ENCODE measurements around the gene DNAH1. TPM values are rescaled to one million over a fixed set of nuclear protein-coding genes. Genes with fewer than 3 reads are reported as not detected.
"Not testable (repeated sequence)": the region's sequence is repeated elsewhere in the genome, so short reads cannot be mapped to it uniquely, and the experiment has no call there.

The DNAH1 gene
- total RNA-seq, 5 donors from 2014 or later (not counting 1 experiment from before 2014, with no cell fraction given), result 41.5 to 72.0 (median 44.2) TPM

- CTCF ChIA-PET, result interaction anchor here (0.6 to 1.9 kb wide), 4 partner anchors 9 to 42 kb away, joined by 3 to 11 read pairs (median 6); partner anchors contain the start of gene GLYCTK (in 1 of the 2)
- Mint-ChIP-seq H3K4me1 (peaks cover 76 to 84% (median 84%) of the 10 kb centered on the region in 3 donors), H3K27me3 (no peaks in the 10 kb centered on the region), H3K4me3 (peak overlapping the region; percentile 89 to 92 (median 91)), H3K9me3 (no peaks in the 10 kb centered on the region), H3K27ac (peak overlapping the region; percentile 91 to 93), H3K36me3 (peaks cover 41% of the 10 kb centered on the region)
- POLR2A ChIA-PET, result interaction anchor here in 1 of 2 donors (0.6 to 0.7 kb wide), 2 partner anchors 13 to 34 kb away, joined by 3 to 6 read pairs; partner anchors contain the start of gene TWF2
- peak in 2 of 4 experiments; percentile 19 to 43 for ATAC-seq (replicated peaks in 1 of 4)
- Histone ChIP-seq H3K27ac (ENCODE audit: low read length) (peak overlapping the region; percentile 80), H3K27me3 (replicated peaks in 1 of 2; ENCODE audit: control insufficient read depth in 2 of 2, extremely low read depth in 1 of 2, insufficient read depth in 2 of 2, low read length in 1 of 2) (no peaks in the 10 kb centered on the region), H3K36me3 (ENCODE audit: control insufficient read depth in 2 of 2, extremely low read depth in 1 of 2, insufficient read depth in 1 of 2, low read length in 1 of 2) (peaks cover 2 to 46% of the 10 kb centered on the region in 2 donors), H3K9me3 (no peaks in the 10 kb centered on the region), H3K4me1 (ENCODE audit: control insufficient read depth in 1 of 2, extremely low read depth in 1 of 2, insufficient read depth in 2 of 2, low read length in 2 of 2) (peaks cover 49 to 65% of the 10 kb centered on the region in 2 experiments), H3K4me3 (ENCODE audit: control insufficient read depth in 1 of 2, extremely low read depth in 1 of 2, low read length in 1 of 2) (peak overlapping the region in 1 of 2 donors; percentile 69)
- DNase-seq, result peak in 1 of 35 experiments; percentile 11
- no CpG with 5 or more reads among the region's 3 CpGs for WGBS (ENCODE audit: insufficient coverage)
Measured at GRCh38 chr3:52272831-52273230, 43.3 kb upstream of the DNAH1 start.

GRCh38 chr3:52274781-52275180, 41.3 kb upstream of the DNAH1 start:
- Mint-ChIP-seq H3K4me1 (peaks cover 64 to 83% (median 77%) of the 10 kb centered on the region in 3 donors), H3K36me3 (peaks cover 40% of the 10 kb centered on the region), H3K4me3 (peak overlapping the region; percentile 89 to 92 (median 91)), H3K27ac (peak overlapping the region; percentile 91 to 93)
- H3K27me3 ChIP-seq (replicated peaks in 1 of 2; ENCODE audit: control insufficient read depth in 2 of 2, extremely low read depth in 1 of 2, insufficient read depth in 2 of 2, low read length in 1 of 2); H3K9me3 Mint-ChIP-seq; H3K27me3 Mint-ChIP-seq; H3K9me3 ChIP-seq; ATAC-seq (replicated peaks in 1 of 4); CTCF ChIA-PET: not testable (repeated sequence)
- H3K27ac ChIP-seq (ENCODE audit: low read length), result peak overlapping the region; percentile 80
- peak in 1 of 35 experiments; percentile 6 for DNase-seq
- peak overlapping the region; percentile 69 to 71 for H3K4me3 ChIP-seq (ENCODE audit: control insufficient read depth in 1 of 2, extremely low read depth in 1 of 2, low read length in 1 of 2)
- peaks cover 44 to 54% of the 10 kb centered on the region in 2 experiments for H3K4me1 ChIP-seq (ENCODE audit: control insufficient read depth in 1 of 2, extremely low read depth in 1 of 2, insufficient read depth in 2 of 2, low read length in 2 of 2)
- H3K36me3 ChIP-seq (ENCODE audit: control insufficient read depth in 2 of 2, extremely low read depth in 1 of 2, insufficient read depth in 1 of 2, low read length in 1 of 2), result peaks cover 2 to 27% of the 10 kb centered on the region in 2 donors
- POLR2A ChIA-PET, result interaction anchor here in 1 of 2 donors (0.6 kb wide), 1 partner anchor 21 kb away, joined by 3 read pairs; no protein-coding TSS in a partner anchor
- 33% methylated on average over 3 of the region's 18 CpGs for WGBS (ENCODE audit: insufficient coverage)

GRCh38 chr3:52277071-52277964, 38.8 kb upstream of the DNAH1 start:
- H3K4me1 Mint-ChIP-seq, result peaks cover 61 to 81% (median 75%) of the 10 kb centered on the region in 3 donors
- Histone ChIP-seq H3K27me3 (replicated peaks in 1 of 2; ENCODE audit: control insufficient read depth in 2 of 2, extremely low read depth in 1 of 2, insufficient read depth in 2 of 2, low read length in 1 of 2) (no peaks in the 10 kb centered on the region), H3K4me3 (ENCODE audit: control insufficient read depth in 1 of 2, extremely low read depth in 1 of 2, low read length in 1 of 2) (peak overlapping the region; percentile 69 to 71), H3K27ac (ENCODE audit: low read length) (peak overlapping the region; percentile 80), H3K36me3 (ENCODE audit: control insufficient read depth in 2 of 2, extremely low read depth in 1 of 2, insufficient read depth in 1 of 2, low read length in 1 of 2) (peaks cover 2 to 21% of the 10 kb centered on the region in 2 donors), H3K9me3 (no peaks in the 10 kb centered on the region), H3K4me1 (ENCODE audit: control insufficient read depth in 1 of 2, extremely low read depth in 1 of 2, insufficient read depth in 2 of 2, low read length in 2 of 2) (peaks cover 44 to 61% of the 10 kb centered on the region in 2 experiments)
- peaks cover 34% of the 10 kb centered on the region for H3K36me3 Mint-ChIP-seq
- H3K27me3 Mint-ChIP-seq, result no peaks in the 10 kb centered on the region
- H3K4me3 Mint-ChIP-seq, result peak overlapping the region; percentile 89 to 92 (median 91)
- DNase-seq, result peak in 33 of 35 experiments; percentile 28 to 75 (median 54)
- H3K27ac Mint-ChIP-seq, result peak overlapping the region; percentile 91 to 93
- ChIA-PET POLR2A (interaction anchor here (0.6 to 2.2 kb wide), 9 partner anchors 10 to 38 kb away, joined by 3 to 17 read pairs (median 5); partner anchors contain the start of genes GLYCTK (in 1 of the 2) and TWF2 (in 1 of the 2)), CTCF (interaction anchor here in 1 of 2 donors (0.7 to 3.9 kb wide), 10 partner anchors 17 to 62 kb away, joined by 3 to 17 read pairs (median 5); partner anchors contain the start of gene TWF2)
- peak; percentile 9 to 20 (median 12) for ATAC-seq (replicated peaks in 1 of 4)
- H3K9me3 Mint-ChIP-seq, result no peaks in the 10 kb centered on the region
- under 1% methylated on average over 22 of the region's 28 CpGs for WGBS (ENCODE audit: insufficient coverage)

- Histone ChIP-seq H3K4me3 (ENCODE audit: control insufficient read depth in 1 of 2, extremely low read depth in 1 of 2, low read length in 1 of 2) (peak overlapping the region; percentile 69 to 71), H3K9me3 (no peaks in the 10 kb centered on the region), H3K36me3 (ENCODE audit: control insufficient read depth in 2 of 2, extremely low read depth in 1 of 2, insufficient read depth in 1 of 2, low read length in 1 of 2) (peaks cover 0 to 18% of the 10 kb centered on the region in 2 donors), H3K27ac (ENCODE audit: low read length) (peak overlapping the region; percentile 80), H3K27me3 (replicated peaks in 1 of 2; ENCODE audit: control insufficient read depth in 2 of 2, extremely low read depth in 1 of 2, insufficient read depth in 2 of 2, low read length in 1 of 2) (no peaks in the 10 kb centered on the region), H3K4me1 (ENCODE audit: control insufficient read depth in 1 of 2, extremely low read depth in 1 of 2, insufficient read depth in 2 of 2, low read length in 2 of 2) (peaks cover 45 to 62% of the 10 kb centered on the region in 2 experiments)
- H3K4me1 Mint-ChIP-seq, result peaks cover 60 to 81% (median 74%) of the 10 kb centered on the region in 3 donors
- no peaks in the 10 kb centered on the region for H3K9me3 Mint-ChIP-seq
- peak overlapping the region; percentile 95 to 98 for H3K27ac Mint-ChIP-seq
- CTCF ChIA-PET, result interaction anchor here in 1 of 2 donors (1.1 to 3.9 kb wide), 8 partner anchors 16 to 58 kb away, joined by 3 to 17 read pairs (median 8); partner anchors contain the start of gene TWF2
- under 1% methylated on average over 53 of the region's 54 CpGs for WGBS (ENCODE audit: insufficient coverage)
- DNase-seq (peak in 16 of 35 experiments; percentile 32 to 75 (median 46)), ATAC-seq (replicated peaks in 1 of 4) (peak; percentile 66 to 72 (median 67))
- H3K27me3 Mint-ChIP-seq, result no peaks in the 10 kb centered on the region
- POLR2A ChIA-PET, result interaction anchor here (0.6 to 2.2 kb wide), 8 partner anchors 10 to 39 kb away, joined by 3 to 17 read pairs (median 4); partner anchors contain the start of genes GLYCTK (in 1 of the 2) and TWF2 (in 1 of the 2)
- H3K4me3 Mint-ChIP-seq, result peak overlapping the region; percentile 89 to 92 (median 91)
- H3K36me3 Mint-ChIP-seq, result peaks cover 29% of the 10 kb centered on the region
Measured at GRCh38 chr3:52277972-52278509, 38.1 kb upstream of the DNAH1 start.

- ChIA-PET POLR2A (interaction anchor here (1.1 to 3.9 kb wide), 4 partner anchors 7 to 32 kb away, joined by 4 to 20 read pairs (median 6); partner anchors contain the start of gene GLYCTK (in 1 of the 2)), CTCF (interaction anchor here in 1 of 2 donors (1.0 to 3.9 kb wide), 7 partner anchors 16 to 58 kb away, joined by 3 to 17 read pairs (median 6); partner anchors contain the start of gene TWF2)
- H3K4me1 Mint-ChIP-seq, result peaks cover 60 to 81% (median 74%) of the 10 kb centered on the region in 3 donors
Measured at GRCh38 chr3:52278510-52279069, 37.5 kb upstream of the DNAH1 start, which contains the start of gene WDR82. Gene WDR82, minus strand, starts transcription at chr3:52278649. Its CDS starts 288 bp downstream, at chr3:52278361.

More at GRCh38 chr3:52278510-52279069, 37.5 kb upstream of the DNAH1 start, which contains the start of gene WDR82:
- Mint-ChIP-seq H3K4me3 (peak within 1 kb of the TSS; percentile 89 to 92 (median 91)), H3K27me3 (no peaks in the 10 kb centered on the region), H3K9me3 (no peaks in the 10 kb centered on the region), H3K27ac (peak within 1 kb of the TSS; percentile 95 to 98), H3K36me3 (peaks cover 26% of the 10 kb centered on the region)
- H3K4me1 ChIP-seq (ENCODE audit: control insufficient read depth in 1 of 2, extremely low read depth in 1 of 2, insufficient read depth in 2 of 2, low read length in 2 of 2), result peaks cover 48 to 62% of the 10 kb centered on the region in 2 experiments
- peak within 1 kb of the TSS; percentile 93 for H3K27ac ChIP-seq (ENCODE audit: low read length)
- DNase-seq (peak; percentile 91 to 99 (median 96)), ATAC-seq (replicated peaks in 1 of 4) (peak; percentile 81 to 87 (median 84))
- no peaks in the 10 kb centered on the region for H3K27me3 ChIP-seq (replicated peaks in 1 of 2; ENCODE audit: control insufficient read depth in 2 of 2, extremely low read depth in 1 of 2, insufficient read depth in 2 of 2, low read length in 1 of 2)
- H3K4me3 ChIP-seq (ENCODE audit: control insufficient read depth in 1 of 2, extremely low read depth in 1 of 2, low read length in 1 of 2), result peak within 1 kb of the TSS; percentile 69 to 86
- H3K36me3 ChIP-seq (ENCODE audit: control insufficient read depth in 2 of 2, extremely low read depth in 1 of 2, insufficient read depth in 1 of 2, low read length in 1 of 2), result peaks cover 0 to 18% of the 10 kb centered on the region in 2 donors
- no peaks in the 10 kb centered on the region for H3K9me3 ChIP-seq
- WGBS (ENCODE audit: insufficient coverage), result 0% methylated on average over 46 of the region's 58 CpGs

Data from T-cell (primary cell).